Cardiac fibroblast (primary cell): ENCODE measurements around the gene APOC3.

Experiments used
- DNase-seq, 2 donors: peaks; one replicate each; pipeline versions ENCODE4 v3.0.0 to v3.0.0-alpha.2; 2010; ENCODE audit warnings: low read depth in 2 of 2
- H3K4me3 ChIP-seq, 2 donors: replicated peaks in 1 of 2; 1 replicate in 1 of 2; 2 replicates in 1 of 2; pipeline ENCODE4 v1.5.1; 2011; ENCODE audit warnings: low read depth in 2 of 2, low read length in 2 of 2, mild to moderate bottlenecking in 2 of 2, moderate library complexity in 1 of 2
- TF ChIP-seq, protein P1 (sequence below): IDR thresholded peaks from one replicate; pipeline ENCODE4 v1.5.1; 2011; ENCODE audit warnings: low read depth, mild to moderate bottlenecking, low read length, inconsistent platforms

The APOC3 gene

DNA sequence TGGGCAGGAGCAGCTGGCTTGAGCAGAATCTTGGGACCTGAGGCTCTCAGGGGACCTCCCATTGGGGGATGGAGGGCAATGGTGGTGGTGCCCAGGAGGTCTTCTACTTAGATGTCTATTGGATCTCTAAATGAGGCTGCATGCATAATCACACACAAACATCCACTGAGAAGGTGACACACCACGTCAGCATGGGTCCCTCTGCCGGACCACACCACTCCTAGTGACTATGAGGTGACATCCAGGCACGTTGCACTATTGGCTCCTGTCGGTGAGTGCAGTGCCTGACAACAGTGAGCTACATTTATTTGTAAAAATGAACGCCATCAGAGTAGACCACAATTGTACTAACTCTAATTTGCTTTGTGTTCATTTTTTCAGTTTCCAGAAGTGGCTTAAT lies 4.3 kb upstream of the APOC3 start:
- no peak for DNase-seq
- TF ChIP-seq, protein P1, sequence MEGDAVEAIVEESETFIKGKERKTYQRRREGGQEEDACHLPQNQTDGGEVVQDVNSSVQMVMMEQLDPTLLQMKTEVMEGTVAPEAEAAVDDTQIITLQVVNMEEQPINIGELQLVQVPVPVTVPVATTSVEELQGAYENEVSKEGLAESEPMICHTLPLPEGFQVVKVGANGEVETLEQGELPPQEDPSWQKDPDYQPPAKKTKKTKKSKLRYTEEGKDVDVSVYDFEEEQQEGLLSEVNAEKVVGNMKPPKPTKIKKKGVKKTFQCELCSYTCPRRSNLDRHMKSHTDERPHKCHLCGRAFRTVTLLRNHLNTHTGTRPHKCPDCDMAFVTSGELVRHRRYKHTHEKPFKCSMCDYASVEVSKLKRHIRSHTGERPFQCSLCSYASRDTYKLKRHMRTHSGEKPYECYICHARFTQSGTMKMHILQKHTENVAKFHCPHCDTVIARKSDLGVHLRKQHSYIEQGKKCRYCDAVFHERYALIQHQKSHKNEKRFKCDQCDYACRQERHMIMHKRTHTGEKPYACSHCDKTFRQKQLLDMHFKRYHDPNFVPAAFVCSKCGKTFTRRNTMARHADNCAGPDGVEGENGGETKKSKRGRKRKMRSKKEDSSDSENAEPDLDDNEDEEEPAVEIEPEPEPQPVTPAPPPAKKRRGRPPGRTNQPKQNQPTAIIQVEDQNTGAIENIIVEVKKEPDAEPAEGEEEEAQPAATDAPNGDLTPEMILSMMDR, result no peak
- H3K4me3 ChIP-seq, result no peak overlapping the region

DNA sequence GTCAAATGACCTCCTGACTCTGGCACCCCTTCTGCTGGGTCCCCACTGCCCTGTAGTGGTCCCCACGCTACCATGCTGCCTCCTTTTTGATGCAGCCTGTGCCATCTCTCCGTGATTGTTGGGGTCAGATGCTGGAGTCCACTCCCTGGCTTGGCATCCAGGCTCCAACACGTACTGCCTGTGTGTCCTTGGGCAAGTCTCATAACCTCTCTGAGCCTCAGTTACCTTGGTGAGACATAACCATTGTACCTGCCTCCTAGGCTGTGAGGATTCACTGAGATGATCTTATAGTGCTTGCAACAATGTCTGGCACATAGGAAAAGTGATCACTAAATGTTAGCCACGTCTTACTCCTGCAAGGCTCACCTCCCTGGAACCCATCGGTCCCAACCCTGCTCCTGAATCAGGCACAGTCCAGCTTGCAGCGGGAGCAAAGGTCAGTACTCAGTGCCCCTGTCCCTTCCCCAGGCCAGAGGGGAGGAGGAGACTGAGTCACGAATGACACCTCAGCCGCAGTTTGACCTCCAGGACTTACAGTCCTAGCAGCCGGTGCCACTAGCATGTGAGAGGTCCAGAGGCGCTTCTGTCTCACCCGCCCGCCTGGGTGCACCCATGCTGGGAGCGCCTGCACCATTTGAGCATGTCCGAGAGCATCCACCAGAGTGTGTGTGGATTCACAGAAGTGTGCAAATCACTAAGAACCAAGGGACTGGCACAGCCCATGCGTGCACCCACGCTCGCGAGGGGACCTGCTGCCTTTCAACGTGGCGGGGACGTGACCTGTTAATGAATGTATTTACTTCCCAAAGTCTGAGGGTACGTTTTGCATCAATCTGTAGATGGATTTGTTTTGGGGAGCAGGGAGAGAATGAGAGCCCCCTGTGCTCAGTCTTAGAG lies 3.6 kb upstream of the APOC3 start:
- H3K4me3 ChIP-seq, result no peak overlapping the region
- TF ChIP-seq, protein P1, result no peak
- DNase-seq, result no peak

DNA sequence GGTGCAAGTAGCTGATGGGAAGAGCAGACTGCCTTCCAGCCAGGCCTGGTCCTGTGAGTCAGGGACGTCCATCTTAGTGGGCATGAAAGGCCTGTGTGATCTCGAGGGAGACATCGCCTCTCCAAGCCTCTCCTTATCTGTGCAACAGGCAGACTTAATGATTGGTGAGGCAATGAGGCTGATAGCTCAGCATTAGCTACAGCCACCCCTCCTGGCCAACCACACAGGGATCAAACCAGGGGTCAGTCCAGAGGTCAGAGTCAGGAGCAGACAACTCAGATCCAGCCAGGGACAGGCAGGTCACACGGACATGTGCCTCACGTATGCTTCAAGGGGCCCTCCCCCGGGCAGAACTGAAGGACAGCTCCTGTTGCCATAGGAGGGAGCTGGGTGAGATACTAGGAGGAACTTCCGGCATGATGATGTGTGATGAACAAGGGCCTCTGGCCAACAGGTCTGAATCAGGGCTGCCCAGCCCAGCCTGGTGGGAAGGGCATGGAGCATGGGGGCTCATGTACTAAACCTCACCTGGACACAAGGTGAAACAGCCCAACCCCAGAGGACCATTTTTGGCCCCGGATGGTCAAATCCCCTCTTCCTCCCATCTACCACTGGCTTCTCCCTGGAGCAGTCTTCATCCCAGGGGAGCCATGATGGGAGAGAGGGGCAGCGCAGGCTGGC lies 2.8 kb upstream of the APOC3 start:
- DNase-seq, result no peak
- TF ChIP-seq, protein P1, result no peak
- no peak overlapping the region for H3K4me3 ChIP-seq

DNA sequence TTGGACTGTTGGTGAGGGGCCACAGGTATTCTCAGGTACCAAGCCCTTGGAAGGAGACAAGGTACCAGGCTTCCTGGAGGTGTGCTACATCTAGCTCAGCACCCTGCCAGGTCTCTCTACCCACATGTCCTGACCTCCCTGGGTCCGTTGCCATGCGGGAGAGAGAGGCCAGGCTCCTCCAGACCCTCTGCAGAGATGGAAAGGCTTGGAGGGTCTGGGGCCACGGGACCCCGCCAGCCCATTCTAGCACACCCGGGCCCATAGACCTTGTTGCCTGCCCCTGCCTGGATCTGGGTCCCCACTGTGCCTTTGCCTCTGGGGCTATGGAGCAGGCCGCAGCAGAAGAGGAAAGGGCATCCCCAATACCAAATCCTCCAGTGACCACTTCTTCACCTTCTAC lies 2.2 kb upstream of the APOC3 start:
- no peak for DNase-seq
- H3K4me3 ChIP-seq, result no peak overlapping the region
- TF ChIP-seq, protein P1, result no peak

DNA sequence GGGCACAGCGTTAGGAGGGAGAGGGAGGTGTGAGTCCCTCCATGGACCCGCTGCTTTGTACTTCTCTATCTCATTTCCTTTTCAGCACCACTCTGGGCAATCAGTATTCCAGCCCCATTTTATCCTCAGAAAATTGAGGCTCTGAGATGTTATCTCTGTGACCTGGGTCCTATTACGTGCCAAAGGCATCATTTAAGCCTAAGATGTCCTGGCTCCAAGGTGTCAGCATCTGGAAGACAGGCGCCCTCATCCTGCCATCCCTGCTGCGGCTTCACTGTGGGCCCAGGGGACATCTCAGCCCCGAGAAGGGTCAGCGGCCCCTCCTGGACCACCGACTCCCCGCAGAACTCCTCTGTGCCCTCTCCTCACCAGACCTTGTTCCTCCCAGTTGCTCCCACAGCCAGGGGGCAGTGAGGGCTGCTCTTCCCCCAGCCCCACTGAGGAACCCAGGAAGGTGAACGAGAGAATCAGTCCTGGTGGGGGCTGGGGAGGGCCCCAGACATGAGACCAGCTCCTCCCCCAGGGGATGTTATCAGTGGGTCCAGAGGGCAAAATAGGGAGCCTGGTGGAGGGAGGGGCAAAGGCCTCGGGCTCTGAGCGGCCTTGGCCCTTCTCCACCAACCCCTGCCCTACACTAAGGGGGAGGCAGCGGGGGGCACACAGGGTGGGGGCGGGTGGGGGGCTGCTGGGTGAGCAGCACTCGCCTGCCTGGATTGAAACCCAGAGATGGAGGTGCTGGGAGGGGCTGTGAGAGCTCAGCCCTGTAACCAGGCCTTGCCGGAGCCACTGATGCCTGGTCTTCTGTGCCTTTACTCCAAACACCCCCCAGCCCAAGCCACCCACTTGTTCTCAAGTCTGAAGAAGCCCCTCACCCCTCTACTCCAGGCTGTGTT lies 829 bp upstream of the APOC3 start:
- TF ChIP-seq, protein P1, result no peak
- no peak overlapping the region for H3K4me3 ChIP-seq
- no peak for DNase-seq

DNA sequence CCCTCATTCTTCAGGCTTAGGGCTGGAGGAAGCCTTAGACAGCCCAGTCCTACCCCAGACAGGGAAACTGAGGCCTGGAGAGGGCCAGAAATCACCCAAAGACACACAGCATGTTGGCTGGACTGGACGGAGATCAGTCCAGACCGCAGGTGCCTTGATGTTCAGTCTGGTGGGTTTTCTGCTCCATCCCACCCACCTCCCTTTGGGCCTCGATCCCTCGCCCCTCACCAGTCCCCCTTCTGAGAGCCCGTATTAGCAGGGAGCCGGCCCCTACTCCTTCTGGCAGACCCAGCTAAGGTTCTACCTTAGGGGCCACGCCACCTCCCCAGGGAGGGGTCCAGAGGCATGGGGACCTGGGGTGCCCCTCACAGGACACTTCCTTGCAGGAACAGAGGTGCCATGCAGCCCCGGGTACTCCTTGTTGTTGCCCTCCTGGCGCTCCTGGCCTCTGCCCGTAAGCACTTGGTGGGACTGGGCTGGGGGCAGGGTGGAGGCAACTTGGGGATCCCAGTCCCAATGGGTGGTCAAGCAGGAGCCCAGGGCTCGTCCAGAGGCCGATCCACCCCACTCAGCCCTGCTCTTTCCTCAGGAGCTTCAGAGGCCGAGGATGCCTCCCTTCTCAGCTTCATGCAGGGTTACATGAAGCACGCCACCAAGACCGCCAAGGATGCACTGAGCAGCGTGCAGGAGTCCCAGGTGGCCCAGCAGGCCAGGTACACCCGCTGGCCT lies 641 bp downstream of the APOC3 start:
- no peak for DNase-seq
- H3K4me3 ChIP-seq, result no peak overlapping the region
- TF ChIP-seq, protein P1, result no peak
